ENCODE measurements around the gene MPC1.
A peak's percentile ranks its signal among the peaks of the same experiment; 100 is the strongest.
"Not testable (repeated sequence)": the region's sequence is repeated elsewhere in the genome, so short reads cannot be mapped to it uniquely, and the experiment has no call there.

The MPC1 gene

GRCh38 chr6:166402582-166403277, 20.0 kb upstream of the MPC1 start:
- TF ChIP-seq CTCF (IDR thresholded peaks at IDR 0.05; ENCODE audit: low read depth, low read length), result no peak
- H3K4me3 ChIP-seq (ENCODE audit: low read depth, low read length), result no peak overlapping the region
- peak; percentile 87 for DNase-seq
- no peaks in the 10 kb centered on the region for H3K9me3 ChIP-seq
- H3K27me3 ChIP-seq, result no peaks in the 10 kb centered on the region
- H3K4me1 ChIP-seq, result peaks cover 18% of the 10 kb centered on the region
- no peaks in the 10 kb centered on the region for H3K36me3 ChIP-seq

GRCh38 chr6:166400649-166401250, 18.0 kb upstream of the MPC1 start:
- TF ChIP-seq CTCF (IDR thresholded peaks at IDR 0.05; ENCODE audit: low read depth, low read length), result peak; percentile 79
- not testable (repeated sequence) for H3K4me3 ChIP-seq (ENCODE audit: low read depth, low read length); H3K27me3 ChIP-seq; H3K36me3 ChIP-seq; H3K9me3 ChIP-seq
- peaks cover 18% of the 10 kb centered on the region for H3K4me1 ChIP-seq
- DNase-seq, result peak; percentile 73

GRCh38 chr6:166400181-166400580, 17.4 kb upstream of the MPC1 start:
- H3K4me3 ChIP-seq (ENCODE audit: low read depth, low read length), result no peak overlapping the region
- TF ChIP-seq CTCF (IDR thresholded peaks at IDR 0.05; ENCODE audit: low read depth, low read length), result no peak
- H3K9me3 ChIP-seq, result no peaks in the 10 kb centered on the region
- H3K36me3 ChIP-seq, result no peaks in the 10 kb centered on the region
- H3K4me1 ChIP-seq, result peaks cover 18% of the 10 kb centered on the region
- no peaks in the 10 kb centered on the region for H3K27me3 ChIP-seq
- DNase-seq, result no peak

- peaks cover 14% of the 10 kb centered on the region for H3K4me1 ChIP-seq
- H3K27me3 ChIP-seq, result no peaks in the 10 kb centered on the region
- no peak for TF ChIP-seq CTCF (IDR thresholded peaks at IDR 0.05; ENCODE audit: low read depth, low read length)
- no peaks in the 10 kb centered on the region for H3K36me3 ChIP-seq
- no peaks in the 10 kb centered on the region for H3K9me3 ChIP-seq
- no peak for DNase-seq
- no peak overlapping the region for H3K4me3 ChIP-seq (ENCODE audit: low read depth, low read length)
Observed at GRCh38 chr6:166398348-166398747, 15.6 kb upstream of the MPC1 start.

GRCh38 chr6:166397849-166398248, 15.1 kb upstream of the MPC1 start:
- H3K9me3 ChIP-seq, result no peaks in the 10 kb centered on the region
- peaks cover 9% of the 10 kb centered on the region; the same call in 1 of the 2 replicates for H3K4me1 ChIP-seq
- DNase-seq, result no peak
- H3K4me3 ChIP-seq (ENCODE audit: low read depth, low read length), result no peak overlapping the region
- TF ChIP-seq CTCF (IDR thresholded peaks at IDR 0.05; ENCODE audit: low read depth, low read length), result no peak
- no peaks in the 10 kb centered on the region for H3K27me3 ChIP-seq
- H3K36me3 ChIP-seq, result no peaks in the 10 kb centered on the region

GRCh38 chr6:166395778-166396177, 13.0 kb upstream of the MPC1 start:
- no peak for TF ChIP-seq CTCF (IDR thresholded peaks at IDR 0.05; ENCODE audit: low read depth, low read length)
- no peak for DNase-seq
- Histone ChIP-seq H3K4me1 (no peaks in the 10 kb centered on the region), H3K9me3 (no peaks in the 10 kb centered on the region), H3K4me3 (ENCODE audit: low read depth, low read length) (no peak overlapping the region), H3K27me3 (no peaks in the 10 kb centered on the region), H3K36me3 (no peaks in the 10 kb centered on the region)

Measured in BE2C (cell line).